SIG-M5 treated with dmso at 0.1 percent for 504 hours (cell line): Measurements from ENCODE around the gene INSRR.

Experiments used
- DNase-seq: peaks from one replicate; lab custom pipeline; 2025; ENCODE audit not compliant: unreplicated experiment; lab: John Stamatoyannopoulos, UW

Gene INSRR

DNA sequence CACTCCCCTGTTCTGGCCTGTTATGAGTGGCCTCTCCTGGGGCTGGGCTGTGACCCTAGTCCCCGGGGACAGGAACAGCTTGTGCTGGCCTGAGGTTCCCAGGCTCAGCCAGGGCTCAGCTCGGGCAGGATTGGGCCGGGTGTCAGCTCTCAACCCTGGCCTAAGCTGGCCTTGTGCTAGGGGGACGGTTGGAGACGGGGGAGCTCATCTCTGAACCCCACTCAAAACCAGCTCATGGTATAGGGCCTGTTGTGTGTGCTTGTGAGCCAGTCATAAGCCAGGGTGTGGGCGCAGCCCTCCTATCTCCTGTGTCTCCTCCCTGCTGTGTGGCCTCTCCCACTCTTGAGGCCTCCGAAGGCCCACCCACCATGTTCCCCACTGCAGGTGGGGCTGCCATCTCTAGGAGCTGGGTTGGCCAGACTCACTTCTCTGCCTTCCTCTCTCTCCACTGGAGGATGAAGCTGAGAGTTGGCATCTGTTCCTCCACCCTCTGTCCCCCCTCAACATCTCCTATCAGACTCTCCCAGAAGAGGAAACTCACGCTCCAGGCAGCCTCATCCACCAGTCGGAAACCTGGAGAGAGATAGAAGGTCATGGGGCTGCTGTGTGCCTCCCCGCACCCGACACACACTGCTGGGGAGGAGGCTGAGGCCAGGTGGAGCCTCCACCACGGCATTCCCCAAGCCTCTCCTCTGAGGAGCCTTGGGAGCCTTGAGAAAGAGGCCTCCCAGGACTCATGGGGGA lies 36.0 kb upstream of the INSRR start:
- no peak for DNase-seq

DNA sequence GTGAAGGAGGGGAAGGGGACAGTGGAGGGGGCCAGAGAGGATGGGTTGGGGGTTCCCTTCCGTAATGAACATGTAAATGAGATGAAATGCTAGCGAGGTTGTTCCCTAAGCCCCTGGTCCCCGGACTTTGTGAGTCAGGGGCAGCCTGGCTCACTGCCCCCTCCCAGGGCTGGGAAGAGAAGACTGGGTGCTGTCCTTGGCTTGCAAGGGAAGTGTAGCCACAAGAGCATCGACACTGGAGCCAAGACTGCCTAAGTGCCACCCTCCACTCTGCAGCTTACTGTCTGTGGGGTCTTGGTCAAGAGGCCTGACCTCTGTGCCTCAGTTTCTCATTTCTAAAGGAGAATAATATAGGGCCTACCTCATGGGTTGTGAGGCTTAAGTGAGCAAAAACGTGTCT lies 35.1 kb upstream of the INSRR start:
- no peak for DNase-seq

DNA sequence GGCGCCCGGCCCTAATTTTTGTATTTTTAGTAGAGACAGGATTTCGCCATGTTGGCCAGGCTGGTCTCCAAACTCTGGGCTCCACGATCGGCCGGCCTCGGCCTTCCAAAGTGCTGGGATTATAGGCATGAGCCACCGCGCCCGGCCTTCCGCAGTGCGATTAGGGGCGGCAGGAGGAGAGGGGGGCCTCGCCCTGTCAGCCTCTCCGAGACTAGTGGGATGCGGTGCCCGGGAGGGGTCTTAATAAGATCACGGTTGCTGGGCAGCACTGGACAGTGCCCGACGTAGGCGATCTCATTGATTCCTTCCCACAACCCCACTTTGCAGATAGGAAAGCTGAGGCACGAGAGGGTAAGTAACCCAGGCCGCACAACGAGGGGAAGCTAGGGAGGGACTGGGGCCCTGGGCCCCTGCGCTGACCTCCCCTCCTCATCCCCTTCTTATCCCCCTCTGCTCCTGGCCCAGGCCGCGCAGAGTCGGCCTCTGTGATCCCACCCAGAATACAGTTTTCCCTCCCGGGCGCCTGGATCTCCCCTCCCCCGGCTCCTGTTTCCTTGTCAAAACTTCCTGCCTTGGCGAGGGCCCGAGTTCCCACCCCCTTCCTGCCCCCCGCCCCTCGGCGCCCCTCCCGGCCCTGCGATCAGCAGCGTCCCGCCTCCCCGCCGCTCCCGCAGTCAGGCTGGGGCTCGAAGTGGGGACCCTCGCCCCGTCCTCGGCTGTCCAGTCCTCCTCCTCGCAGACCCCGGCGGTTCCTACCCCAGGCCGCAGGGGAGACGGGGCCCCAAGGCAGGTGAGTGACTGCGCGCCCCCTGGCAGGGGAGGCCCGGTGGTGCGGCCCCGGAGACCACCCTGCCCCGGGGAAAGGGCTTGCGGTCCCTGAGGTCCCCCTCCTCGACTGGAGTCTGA lies 34.4 kb upstream of the INSRR start, which contains the start of gene PEAR1:
Gene PEAR1 (plus strand): TSS at position 671 of the 906 bp plus-strand sequence. CDS start 10,209 bp downstream, outside the sequence.
- no peak for DNase-seq

DNA sequence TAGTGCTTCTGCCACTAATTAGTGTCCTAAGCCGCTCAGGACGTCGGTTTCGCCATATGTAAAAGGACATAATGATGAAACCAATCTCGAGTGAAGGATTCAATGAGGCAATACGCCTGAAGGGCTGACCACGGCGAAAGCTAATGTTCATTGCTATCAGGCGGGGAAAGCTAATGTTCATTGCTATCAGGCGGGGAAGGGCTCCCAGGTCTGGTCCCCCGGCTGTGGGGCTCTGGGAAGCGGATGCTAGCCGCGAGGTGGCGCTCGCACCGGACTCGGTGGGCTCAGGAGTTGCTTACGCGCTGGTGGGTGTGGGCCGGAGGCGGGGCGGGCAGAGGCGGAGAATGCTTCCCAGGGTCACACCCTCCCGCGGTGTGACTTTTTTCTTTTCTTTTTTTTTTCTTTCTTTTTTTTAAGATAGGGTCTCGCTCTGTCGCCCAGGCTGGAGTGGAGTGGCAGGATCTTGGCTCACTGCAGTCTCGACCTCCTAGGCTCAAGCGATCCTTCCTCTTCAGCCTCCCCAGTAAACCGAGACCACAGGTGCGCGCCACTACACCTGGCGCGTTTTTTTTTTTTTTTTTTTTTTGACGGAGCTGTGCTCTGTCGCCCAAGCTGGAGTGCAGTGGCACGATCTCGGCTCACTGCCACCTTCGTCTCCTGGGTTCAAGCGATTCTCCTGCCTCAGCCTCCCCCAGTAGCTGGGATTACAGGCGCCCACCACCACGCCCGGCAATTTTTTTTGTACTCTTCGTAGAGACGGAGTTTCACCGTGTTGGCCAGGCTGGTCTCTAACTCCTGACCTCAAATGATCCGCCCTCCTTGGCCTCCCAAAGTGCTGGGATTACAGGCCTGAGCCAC lies 33.5 kb upstream of the INSRR start:
- peak; percentile 85 for DNase-seq

DNA sequence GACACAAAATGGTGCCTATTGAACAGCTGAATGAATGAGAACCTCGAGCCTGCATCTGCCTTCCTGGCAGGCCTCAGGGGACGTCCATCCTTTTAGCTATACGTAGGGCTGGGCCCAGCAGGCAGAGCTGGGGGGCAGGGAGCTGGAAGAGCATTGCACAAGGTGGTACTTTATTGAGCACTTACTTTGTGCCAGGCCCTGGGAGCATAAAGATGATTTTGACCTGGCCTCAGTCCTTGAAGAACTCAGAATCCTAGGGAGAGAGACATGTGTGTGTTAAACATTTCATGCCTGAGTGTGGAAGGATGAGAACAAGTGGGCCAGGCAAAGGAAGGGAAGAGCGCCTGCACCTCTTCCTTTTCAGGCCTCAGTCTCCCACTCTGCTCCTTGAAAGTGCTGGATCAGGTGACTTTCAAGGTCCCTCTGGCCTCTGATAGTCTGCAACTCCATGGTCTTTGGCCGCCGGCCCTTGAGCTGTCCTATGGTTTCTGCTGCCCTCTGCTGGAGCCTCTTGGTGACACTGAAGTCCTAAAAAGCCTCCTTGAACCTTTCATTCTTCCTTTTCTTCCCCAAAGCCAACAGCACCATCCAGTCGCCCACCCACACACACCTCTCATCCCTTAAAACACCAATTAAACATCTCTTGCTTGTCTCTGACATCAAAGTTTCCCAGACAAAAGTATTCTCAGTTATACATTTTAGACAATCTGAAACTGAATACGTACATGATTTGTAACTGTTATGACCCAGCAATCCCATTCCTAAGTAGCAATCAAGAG lies 31.1 kb upstream of the INSRR start:
- DNase-seq = peak; percentile 77

DNA sequence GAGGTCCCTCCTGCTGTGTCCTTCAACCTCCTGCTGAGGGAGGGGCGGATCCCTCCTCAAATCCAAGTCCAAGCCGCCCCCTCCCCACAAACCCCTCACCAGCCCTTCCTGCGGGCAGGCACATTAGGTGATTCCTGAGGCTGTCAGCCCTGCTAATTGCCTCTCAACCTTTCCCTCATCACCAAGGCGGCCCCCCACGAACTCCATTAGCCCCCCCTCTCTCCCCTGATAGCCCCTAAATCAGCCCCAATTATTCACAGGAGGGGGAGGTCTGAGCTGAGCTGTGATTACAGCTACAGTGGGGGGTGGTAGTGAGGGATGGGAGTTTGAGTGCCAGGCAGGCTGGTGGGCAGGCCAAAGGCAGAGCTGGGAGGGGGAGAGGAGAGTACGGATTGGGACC lies 28.8 kb upstream of the INSRR start:
- no peak for DNase-seq

DNA sequence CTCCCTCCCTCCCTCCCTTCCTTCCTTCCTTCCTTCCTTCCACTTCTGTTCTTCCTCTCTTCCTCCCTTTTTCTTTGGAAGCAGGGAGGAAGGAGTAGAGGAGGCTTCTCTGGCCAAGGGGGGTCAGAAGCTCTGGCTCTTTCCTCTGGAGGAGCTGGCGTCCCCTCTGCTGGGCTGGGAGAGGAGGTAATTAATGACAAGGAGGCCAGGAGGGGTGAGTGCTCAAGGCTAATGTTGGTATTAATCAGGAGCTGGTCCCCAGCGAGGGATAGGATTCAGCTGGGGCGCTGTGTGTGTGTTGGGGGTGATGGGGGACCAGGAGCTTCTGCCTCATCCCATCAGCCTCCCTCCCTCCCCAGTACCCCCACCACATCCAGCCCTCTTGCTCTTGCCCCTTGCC lies 28.4 kb upstream of the INSRR start:
- DNase-seq = no peak

DNA sequence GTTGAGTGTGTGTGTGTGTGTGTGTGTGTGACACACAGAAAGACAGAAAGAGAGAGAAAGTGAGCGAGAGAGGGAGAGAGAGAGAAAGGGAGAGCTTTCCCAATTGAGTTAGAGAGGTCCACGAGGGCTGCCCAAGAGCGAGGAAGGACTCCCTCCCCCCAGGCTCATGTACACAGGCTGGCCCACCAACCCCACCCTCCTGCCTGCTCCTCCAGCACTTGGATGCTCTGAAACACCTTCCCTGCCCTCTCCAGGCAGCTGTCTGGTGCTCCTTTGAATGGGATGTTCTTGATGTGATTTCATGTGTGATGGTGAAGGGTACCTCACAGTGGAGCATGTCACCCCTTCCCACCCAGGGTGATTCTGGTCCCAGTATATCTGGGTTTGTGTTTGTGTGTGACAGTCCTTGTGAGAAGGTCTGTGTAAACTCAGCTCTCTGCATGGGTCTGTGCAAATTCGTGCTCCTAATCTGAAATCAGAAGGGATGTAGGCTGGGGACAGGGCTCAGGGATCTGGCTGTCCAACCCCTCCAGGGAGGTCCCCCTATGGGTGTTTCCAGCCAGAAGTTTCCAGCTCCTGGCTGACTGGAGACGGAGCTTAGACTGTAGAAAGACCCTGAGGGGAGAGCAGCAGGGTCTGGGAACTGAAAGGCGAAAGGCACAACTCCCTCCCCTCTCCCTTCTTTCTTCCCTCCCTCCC lies 27.8 kb upstream of the INSRR start:
- DNase-seq = no peak

DNA sequence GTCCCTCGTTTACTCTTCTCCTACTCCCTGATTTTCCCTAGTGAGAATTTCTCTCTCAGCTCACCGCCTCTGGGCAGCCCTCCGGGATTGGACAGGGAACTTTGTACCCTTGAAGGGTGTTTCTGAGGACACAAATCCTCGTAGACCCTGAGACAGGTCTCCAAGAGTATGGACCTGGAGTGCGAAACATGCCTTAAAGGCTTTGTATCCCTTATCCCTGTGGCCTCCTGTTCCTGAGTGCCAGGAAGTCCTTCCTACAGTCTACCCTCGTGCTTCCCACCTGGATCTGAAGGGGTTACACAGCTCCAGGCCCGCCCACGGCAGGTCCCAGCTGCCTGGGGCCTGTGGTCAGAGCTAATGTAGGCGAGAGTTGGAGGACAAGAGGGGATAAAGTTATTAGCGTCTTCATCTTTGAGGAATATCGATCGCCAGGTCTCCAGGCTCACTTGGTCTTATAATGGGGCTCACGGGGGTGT lies 27.0 kb upstream of the INSRR start:
- DNase-seq = no peak

DNA sequence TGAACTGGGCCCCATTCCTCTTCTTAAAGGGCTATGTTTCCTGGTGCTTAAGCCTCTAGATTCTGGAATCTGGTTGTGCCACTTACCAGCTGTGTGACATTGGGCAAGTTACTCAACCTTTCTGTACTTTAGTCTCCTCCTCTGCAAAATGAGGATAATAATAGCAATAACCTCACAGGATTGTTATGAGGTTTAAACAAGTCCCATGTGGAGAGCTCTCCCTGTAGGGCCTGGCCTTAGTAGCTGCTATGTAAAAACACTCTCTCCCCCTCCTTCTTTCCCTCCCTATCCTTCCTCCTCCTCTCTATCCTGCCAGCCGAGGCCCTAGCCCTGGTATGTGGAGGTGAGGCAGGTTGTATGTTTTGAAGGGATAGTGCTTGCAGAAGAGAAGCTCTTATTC lies 26.4 kb upstream of the INSRR start:
- no peak for DNase-seq

DNA sequence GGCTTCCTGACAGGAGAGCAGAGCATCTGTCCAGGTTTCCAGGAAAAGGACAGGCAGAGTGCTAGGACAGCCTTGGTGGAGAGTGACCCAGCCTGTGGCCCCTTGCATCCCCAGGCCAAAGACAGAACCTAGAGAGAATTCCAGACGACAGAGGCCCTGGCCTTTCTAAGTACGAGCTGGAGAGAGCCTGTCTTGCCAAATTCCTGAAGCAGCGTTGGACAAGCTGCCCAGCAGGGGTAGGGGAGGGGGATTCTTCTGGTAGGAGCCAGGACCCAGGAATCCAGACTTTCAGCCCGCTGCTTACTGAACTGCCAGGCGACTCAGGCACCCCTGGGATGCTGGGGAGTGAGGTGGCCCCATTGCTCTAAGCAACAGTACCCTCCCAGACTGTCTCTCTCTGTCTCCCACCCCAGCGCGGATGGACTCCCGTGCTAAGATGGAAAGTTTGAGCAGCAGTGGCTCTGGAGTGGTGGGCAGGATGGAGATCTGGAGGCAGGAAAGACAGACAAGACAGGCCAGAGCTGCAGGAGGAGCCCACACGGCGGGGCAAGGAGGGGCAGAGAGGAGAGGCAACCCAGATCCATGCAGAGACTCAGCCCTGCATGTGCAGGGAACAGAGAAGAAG lies 25.8 kb upstream of the INSRR start:
- no peak for DNase-seq

DNA sequence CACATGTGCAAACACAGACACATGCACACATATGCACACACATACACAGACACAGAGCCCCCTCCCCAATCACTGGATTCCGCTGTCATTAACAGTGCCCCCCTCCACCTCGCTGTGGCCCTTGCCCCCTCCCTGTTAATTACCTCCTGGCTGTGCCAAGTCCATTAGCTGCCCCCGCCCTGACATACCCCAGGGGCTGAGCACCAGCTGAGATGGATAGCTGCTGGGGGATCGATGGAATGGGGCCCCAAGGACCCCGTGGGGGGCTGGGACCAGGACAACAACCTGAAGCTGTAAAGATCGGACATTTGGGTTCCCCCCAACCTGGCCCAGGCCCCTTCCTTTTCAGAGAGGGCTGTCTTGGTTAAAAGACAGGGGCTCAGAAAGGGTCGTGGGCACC lies 25.0 kb upstream of the INSRR start:
- no peak for DNase-seq

DNA sequence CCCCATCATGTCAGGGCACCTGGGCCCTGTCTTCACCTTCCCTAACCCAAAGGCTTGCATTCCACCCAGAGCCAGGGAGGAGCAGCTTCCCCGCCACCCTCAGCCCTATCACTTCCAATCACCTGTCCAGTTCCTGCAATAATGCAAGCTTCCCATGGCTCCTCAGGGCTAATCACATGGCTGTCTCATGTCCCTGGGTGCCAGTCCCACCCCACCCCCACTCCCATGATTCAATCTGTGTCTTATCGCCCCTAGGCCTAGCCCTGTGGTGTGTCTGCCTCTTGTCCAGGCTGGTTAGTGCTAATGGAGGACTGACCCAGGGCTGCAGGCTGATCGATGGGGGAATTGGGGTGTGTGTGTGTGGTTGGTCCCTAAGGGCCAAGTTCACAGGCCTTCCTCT lies 23.6 kb upstream of the INSRR start:
- DNase-seq = no peak

DNA sequence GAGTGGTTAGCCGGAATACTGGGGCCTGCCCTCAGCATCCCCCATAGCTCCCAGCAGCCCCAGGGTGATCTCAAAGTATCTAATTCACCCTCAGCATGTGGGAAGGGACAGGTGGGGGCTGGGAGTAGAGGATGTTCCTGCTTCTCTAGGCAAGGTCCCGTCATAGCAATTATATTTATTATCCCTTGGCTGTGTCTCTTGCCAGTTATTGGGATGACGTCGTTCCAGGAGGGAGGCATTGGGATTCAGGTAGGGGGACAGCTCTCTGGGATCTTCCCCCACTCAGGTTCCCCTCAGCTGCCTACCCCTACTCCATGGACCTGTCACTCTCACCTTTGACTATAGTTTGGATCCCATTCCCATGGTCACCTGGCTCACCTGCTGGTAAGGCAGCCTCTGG lies 22.7 kb upstream of the INSRR start:
- DNase-seq = no peak

DNA sequence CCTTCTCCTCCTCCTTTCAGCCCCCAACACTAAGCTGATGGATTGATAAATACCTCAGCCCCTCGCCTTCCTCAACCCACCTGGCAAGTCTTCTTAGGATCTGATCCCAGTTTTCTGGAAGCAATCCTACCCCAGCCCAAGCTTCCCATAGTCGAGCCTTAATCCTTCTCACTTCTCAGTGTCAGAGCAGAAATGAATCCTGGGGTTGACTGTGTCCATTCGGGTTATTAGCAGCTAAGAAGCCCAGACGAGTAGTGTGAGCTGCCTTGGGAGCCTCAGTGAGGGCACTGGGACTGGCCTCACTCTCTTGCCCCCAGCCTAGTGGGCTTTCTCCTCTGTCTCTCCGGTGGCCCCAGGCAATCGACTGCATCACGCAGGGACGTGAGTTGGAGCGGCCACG lies 22.2 kb upstream of the INSRR start:
- no peak for DNase-seq

DNA sequence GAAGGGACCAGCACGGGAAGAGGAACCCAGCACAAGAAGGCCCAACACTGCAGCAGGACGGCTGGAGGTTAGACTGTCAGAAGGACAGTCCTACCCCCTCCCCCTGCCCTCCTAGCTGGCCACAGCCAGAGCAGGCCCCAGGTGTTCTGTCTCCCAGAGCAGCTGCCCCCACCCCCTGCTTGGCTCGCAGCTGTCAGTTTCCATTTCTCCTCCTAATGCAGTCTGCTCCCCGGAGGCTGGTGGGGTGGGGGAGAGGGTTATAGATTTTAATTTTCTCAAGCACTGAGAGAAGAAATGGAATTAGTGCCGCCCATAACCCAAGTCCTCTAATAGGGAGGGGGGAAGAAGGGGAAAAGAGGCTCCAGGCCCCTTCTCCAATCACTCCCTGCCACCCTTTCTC lies 21.6 kb upstream of the INSRR start:
- DNase-seq = no peak

DNA sequence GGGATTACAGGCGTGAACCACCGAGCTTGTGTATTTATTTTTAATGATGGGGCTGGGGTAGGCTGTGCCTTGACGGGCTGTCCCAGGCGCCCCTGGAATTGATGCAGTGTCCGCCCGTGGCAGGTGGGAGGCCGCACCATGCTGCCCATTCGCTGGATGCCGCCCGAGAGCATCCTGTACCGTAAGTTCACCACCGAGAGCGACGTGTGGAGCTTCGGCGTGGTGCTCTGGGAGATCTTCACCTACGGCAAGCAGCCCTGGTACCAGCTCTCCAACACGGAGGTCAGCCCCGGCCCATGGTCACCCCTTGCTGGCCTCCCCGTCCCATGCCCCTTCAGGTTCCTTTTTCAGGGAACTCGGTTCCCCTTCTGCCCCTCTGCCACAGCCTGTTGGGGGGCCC lies 21.0 kb upstream of the INSRR start:
- no peak for DNase-seq

DNA sequence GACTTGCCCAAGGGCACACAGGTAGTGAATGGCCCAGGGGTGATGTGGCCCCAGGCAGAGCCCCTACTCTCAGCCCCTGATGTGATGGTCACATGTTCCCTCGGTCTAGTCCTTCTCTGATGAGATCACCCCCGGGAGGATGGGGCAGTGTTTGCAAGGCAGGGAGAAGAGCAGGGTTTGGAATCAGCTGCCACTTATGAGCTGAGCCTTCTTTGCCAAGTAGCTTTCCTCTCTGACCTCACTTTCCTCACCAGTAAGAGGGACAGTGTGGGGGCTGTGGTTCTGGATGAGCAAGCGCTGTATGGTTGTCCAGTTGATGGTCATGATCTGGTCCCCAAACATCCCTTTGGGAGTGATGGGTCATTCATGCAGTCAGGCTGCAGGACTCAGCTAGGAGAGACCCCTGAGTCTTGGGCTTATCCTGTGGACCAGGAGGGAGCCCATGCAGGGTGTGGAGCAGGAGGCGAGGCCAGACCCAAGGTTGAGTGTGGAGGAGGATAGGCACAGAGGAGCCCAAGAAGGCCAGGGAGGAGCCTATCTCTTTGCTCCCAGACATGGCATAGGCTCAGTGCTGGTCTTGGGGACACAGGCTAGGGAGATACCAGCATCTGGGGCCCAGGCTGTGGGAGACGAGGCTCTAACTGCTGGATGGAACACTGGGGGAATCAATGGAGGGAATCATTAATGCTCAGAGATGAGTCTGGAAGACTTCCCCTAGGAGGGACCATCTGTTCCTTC lies 18.7 kb upstream of the INSRR start:
- DNase-seq = no peak

DNA sequence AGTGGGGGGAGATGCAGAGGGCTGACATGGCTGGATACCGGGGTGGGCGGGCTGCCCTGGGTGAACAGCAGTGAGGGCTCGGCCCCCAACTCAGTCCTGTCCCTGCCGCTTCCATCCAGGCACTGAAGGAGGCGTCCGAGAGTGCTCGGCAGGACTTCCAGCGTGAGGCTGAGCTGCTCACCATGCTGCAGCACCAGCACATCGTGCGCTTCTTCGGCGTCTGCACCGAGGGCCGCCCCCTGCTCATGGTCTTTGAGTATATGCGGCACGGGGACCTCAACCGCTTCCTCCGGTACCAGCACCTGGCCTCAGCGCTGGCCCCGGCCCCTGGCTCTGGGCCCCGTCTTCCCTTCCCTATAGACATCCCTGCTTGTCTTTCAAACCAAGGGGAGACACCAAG lies 17.4 kb upstream of the INSRR start:
- DNase-seq = no peak
